HepG2 (cell line): ENCODE measurements around the gene MICB. TPM values are rescaled to one million over a fixed set of nuclear protein-coding genes. Genes with fewer than 3 reads are reported as not detected.

Experiments
- DBP ChIP-seq: sonication (generic); formaldehyde crosslinking; IDR thresholded peaks from 2 replicates; pipeline ENCODE4 v1.4.0; 2020; ENCODE audit warnings: missing genetic modification reagents; ENCODE audit errors: not compliant biosample characterization
- DMTF1 ChIP-seq: sonication (generic); formaldehyde crosslinking; IDR thresholded peaks from 2 replicates; pipeline ENCODE4 v1.4.0; 2020; ENCODE audit warnings: mild to moderate bottlenecking, missing genetic modification reagents
- FIP1L1 ChIP-seq: fragments of 200-400 bp; formaldehyde crosslinking; IDR thresholded peaks from 2 replicates; pipeline ENCODE4 v1.6.1; 2018; ENCODE audit warnings: low read depth, mild to moderate bottlenecking, low read length, moderate library complexity, borderline replicate concordance; ENCODE audit not compliant: insufficient read depth
- MTERF4 ChIP-seq: sonication (generic); formaldehyde crosslinking; IDR thresholded peaks from 2 replicates; pipeline ENCODE4 v1.8.0; 2023; ENCODE audit warnings: mild to moderate bottlenecking, missing genetic modification reagents
- MXD1 ChIP-seq: sonication (generic); formaldehyde crosslinking; IDR thresholded peaks from 2 replicates; pipeline ENCODE4 v1.4.0; 2020; ENCODE audit warnings: mild to moderate bottlenecking, missing genetic modification reagents
- MXI1 ChIP-seq: IDR thresholded peaks from 3 replicates; pipeline ENCODE4 v1.6.1; 2012; ENCODE audit warnings: low read depth, low read length, inconsistent platforms, borderline replicate concordance
- NCOA2 ChIP-seq: sonication (generic); formaldehyde crosslinking; IDR thresholded peaks from 2 replicates; pipeline ENCODE4 v1.8.0; 2022; ENCODE audit warnings: inconsistent platforms
- RBM39 ChIP-seq: fragments of 200-400 bp; formaldehyde crosslinking; IDR thresholded peaks from one replicate; pipeline ENCODE4 v1.6.1; 2018; ENCODE audit warnings: antibody characterized with exemption, mild to moderate bottlenecking, low read depth, low read length; ENCODE audit not compliant: poor library complexity, severe bottlenecking
- THRA ChIP-seq: sonication (generic); formaldehyde crosslinking; IDR thresholded peaks from 2 replicates; pipeline ENCODE4 v1.4.0; 2020; ENCODE audit warnings: missing genetic modification reagents, borderline replicate concordance
- ZNF138 ChIP-seq: sonication (generic); formaldehyde crosslinking; IDR thresholded peaks from 2 replicates; pipeline ENCODE4 v1.5.0; 2020; ENCODE audit warnings: mild to moderate bottlenecking, low read depth, missing genetic modification reagents
- ZNF484 ChIP-seq: sonication (generic); formaldehyde crosslinking; IDR thresholded peaks from 2 replicates; pipeline ENCODE4 v1.5.1; 2020; ENCODE audit warnings: mild to moderate bottlenecking, low read depth, missing genetic modification reagents, borderline replicate concordance
- ZNF549 ChIP-seq: sonication (generic); formaldehyde crosslinking; IDR thresholded peaks from 2 replicates; pipeline ENCODE4 v1.5.0; 2020; ENCODE audit warnings: missing genetic modification reagents
- ZNF570 ChIP-seq: sonication (generic); formaldehyde crosslinking; IDR thresholded peaks from 2 replicates; pipeline ENCODE4 v1.4.0; 2020; ENCODE audit warnings: mild to moderate bottlenecking, missing genetic modification reagents, borderline replicate concordance
- ZNF619 ChIP-seq: sonication (generic); formaldehyde crosslinking; IDR thresholded peaks from 2 replicates; pipeline ENCODE4 v1.4.0; 2020; ENCODE audit warnings: mild to moderate bottlenecking, missing genetic modification reagents
- ZNF704 ChIP-seq: sonication (generic); formaldehyde crosslinking; IDR thresholded peaks from 2 replicates; pipeline ENCODE4 v1.8.1; 2023; ENCODE audit warnings: mild to moderate bottlenecking, inconsistent platforms, moderate library complexity, missing genetic modification reagents, borderline replicate concordance
- ZNF746 ChIP-seq: sonication (generic); formaldehyde crosslinking; IDR thresholded peaks from 2 replicates; pipeline ENCODE4 v1.8.0; 2022; ENCODE audit warnings: mild to moderate bottlenecking, missing genetic modification reagents
- ZNF784 ChIP-seq: sonication (generic); formaldehyde crosslinking; IDR thresholded peaks from 2 replicates; pipeline ENCODE4 v1.5.1; 2020; ENCODE audit warnings: missing genetic modification reagents, mild to moderate bottlenecking, borderline replicate concordance
- ZSCAN12 ChIP-seq: sonication (generic); formaldehyde crosslinking; IDR thresholded peaks from 2 replicates; pipeline ENCODE4 v1.9.0; 2021; ENCODE audit warnings: mild to moderate bottlenecking, missing genetic modification reagents
- polyA plus RNA-seq, 8 experiments: library from polyadenylated mRNA; depleted of rRNA in 3 of 8; stranded (reverse) in 7 of 8; unstranded in 1 of 8; fragments of >200 nt; fragmentation: Illumina TruSeq in 4 of 8; extraction: Trizol in 4 of 8; gene quantifications; 2 replicates each; pipeline versions ENCODE4 v1.2.1 to v1.2.3, GENCODE V29; 2011 to 2016; ENCODE audit warnings: low read depth in 4 of 8, missing spikeins in 1 of 8, mixed read lengths in 1 of 8; ENCODE audit not compliant: insufficient read depth in 1 of 8
- total RNA-seq, 5 experiments: library from RNA; depleted of rRNA; stranded (reverse); fragments of >200 nt; fragmentation: Illumina TruSeq; extraction: Trizol; gene quantifications; 2 replicates each; pipeline ENCODE4 v1.2.3, GENCODE V29; 2016; ENCODE audit warnings: low read depth in 1 of 5

Gene MICB
- total and polyA plus RNA-seq, 2 of the 13 experiments (the other 11 are each of a cell fraction or from before 2014, with no cell fraction given) = 12.5 to 12.8 TPM

- TF ChIP-seq DBP (CRISPR knock-in tag) (no peak), ZNF549 (CRISPR knock-in tag) (no peak), ZNF746 (CRISPR knock-in tag) (no peak), ZNF784 (CRISPR knock-in tag) (0 out of 2 replicates have a peak, but pooled peaks have one; percentile 33), ZNF619 (CRISPR knock-in tag) (no peak), ZNF138 (CRISPR knock-in tag) (no peak), FIP1L1 (no peak), MTERF4 (CRISPR knock-in tag) (0 out of 2 replicates have a peak, but pooled peaks have one; percentile 39), RBM39 (no peak), NCOA2 (CRISPR knock-in tag) (no peak), ZNF484 (CRISPR knock-in tag) (no peak), MXD1 (CRISPR knock-in tag) (peak; percentile 53; the same call in 1 of the 2 replicates), DMTF1 (CRISPR knock-in tag) (no peak), THRA (no peak), MXI1 (no peak), ZNF704 (CRISPR knock-in tag) (peak; percentile 81), ZSCAN12 (no peak), ZNF570 (CRISPR knock-in tag) (no peak)
Observed at GRCh38 chr6:31497531-31498476, at the start of gene MICB (continued).
